AG09319 (cell line): ENCODE data around the gene ANO10.

ENCODE experiments used
- DNase-seq: peaks from one replicate; pipeline ENCODE4 v3.0.0-alpha.2; 2010; ENCODE audit warnings: low read depth; ENCODE audit errors: extremely low read depth
- TF ChIP-seq, protein P1 (sequence below): IDR thresholded peaks from 2 replicates; pipeline ENCODE4 v1.5.1; 2011; ENCODE audit warnings: low read depth, mild to moderate bottlenecking, inconsistent platforms, low read length, moderate library complexity

The ANO10 gene

GRCh38 chr3:43390255-43390588 is 231.6 kb downstream of the ANO10 start:
- TF ChIP-seq, protein P1, sequence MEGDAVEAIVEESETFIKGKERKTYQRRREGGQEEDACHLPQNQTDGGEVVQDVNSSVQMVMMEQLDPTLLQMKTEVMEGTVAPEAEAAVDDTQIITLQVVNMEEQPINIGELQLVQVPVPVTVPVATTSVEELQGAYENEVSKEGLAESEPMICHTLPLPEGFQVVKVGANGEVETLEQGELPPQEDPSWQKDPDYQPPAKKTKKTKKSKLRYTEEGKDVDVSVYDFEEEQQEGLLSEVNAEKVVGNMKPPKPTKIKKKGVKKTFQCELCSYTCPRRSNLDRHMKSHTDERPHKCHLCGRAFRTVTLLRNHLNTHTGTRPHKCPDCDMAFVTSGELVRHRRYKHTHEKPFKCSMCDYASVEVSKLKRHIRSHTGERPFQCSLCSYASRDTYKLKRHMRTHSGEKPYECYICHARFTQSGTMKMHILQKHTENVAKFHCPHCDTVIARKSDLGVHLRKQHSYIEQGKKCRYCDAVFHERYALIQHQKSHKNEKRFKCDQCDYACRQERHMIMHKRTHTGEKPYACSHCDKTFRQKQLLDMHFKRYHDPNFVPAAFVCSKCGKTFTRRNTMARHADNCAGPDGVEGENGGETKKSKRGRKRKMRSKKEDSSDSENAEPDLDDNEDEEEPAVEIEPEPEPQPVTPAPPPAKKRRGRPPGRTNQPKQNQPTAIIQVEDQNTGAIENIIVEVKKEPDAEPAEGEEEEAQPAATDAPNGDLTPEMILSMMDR, result no peak

DNA sequence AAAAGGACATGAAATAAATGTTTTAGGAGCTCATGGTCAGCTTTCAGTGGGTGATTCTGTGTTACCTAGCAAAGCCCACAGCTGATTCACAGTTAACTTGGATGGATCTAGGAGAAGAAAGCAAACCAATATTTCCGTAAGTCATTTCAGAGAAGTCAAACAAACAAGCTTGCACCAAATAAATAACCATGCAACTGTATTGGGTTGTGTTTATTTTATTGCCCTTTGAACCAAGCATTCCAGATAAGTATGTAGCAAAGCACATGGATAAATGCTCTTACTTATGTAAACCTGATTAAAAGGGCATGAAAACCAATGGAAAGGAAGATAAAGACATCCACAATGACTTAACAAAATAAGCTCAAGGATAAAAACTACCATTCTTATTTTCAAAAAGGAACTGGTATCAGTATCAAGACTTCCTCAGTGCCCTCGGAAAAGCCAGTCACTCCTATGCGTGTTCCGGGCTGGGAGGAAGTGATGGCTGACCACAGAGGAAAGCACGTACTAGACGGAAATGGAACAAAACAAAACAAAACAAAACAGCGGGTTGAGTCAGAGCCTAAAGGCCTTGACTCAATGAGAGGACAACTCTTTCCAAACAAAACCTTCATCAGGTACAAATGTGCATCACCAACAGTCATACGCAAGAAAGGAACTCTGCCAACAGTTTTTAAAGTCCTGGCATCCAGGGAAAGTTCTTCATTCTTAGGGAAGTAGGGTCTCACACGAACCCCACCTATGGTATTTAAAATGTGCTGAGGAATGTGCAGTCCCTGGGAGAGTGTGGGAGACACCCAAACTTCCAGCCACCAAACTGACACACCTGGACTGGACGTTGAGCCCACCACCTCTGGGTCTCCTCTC is 232.2 kb downstream of the ANO10 start:
- no peak for DNase-seq
- TF ChIP-seq, protein P1, result no peak

More at GRCh38 chr3:43390255-43390588, 231.6 kb downstream of the ANO10 start:
- no peak for DNase-seq

- TF ChIP-seq, protein P1, result no peak
- no peak for DNase-seq
Measured at GRCh38 chr3:43388915-43389314, 232.9 kb downstream of the ANO10 start.

DNA sequence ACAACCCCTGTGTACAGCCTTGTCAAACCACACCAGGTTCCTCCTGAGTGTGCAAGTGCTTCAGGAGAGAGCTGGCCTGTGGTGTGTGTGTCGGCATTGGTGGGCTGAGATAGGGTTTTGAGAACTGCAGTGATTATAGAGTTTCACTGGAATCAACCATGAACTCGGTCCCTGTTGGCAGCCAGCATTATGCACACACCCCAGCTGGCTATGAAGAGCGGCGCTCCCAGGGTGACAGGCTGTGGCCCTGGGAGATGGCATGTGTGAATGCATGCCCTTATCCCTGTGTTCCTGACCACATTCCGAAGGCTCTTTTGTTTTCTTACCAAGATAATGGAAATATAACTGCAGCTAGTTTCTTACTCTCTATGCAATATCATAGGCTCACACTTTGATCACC is 233.6 kb downstream of the ANO10 start:
- DNase-seq, result no peak
- TF ChIP-seq, protein P1, result no peak

- peak; percentile 12 for DNase-seq
- TF ChIP-seq, protein P1, result no peak
Measured at GRCh38 chr3:43379343-43379742, 242.5 kb downstream of the ANO10 start.

DNA sequence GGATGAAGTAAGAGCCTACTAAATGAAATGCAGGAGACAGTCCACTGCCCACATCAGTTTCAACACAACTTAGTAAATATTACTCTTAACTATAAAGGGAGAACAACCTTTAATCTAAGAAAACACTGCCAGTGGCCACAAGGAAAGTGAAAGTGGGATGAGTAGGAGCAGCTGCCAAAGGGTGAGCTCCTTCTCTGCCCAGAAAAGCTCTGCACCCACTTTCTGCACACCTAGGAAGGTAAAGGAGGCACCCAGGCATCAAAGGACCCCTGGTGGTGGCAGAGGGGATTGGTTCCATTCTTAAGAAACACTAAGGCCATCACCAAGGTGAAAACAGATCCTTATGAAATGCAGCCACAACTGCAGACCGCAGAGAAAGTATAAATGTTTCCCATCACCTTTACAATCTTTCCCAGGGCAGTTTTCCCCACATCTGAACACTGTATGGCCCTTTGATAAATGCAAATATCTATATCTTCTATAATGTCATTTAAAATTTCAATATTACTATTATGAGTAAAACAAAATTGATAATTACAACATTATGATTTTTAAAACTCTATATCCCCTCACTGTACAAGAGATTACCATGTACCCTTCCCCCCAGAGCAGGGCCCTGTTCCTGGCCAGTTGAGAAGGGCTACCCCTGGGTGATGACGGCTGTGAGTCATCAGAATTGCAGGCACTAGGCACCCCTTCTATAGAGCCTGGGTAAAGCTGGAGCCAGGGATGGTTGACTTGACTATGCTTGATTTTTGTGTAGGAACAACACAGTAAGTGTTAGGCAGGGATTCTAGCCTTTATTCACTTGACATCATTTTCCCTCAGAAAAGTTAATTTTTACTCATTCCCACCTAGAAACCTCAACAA is 243.5 kb downstream of the ANO10 start:
- TF ChIP-seq, protein P1, result peak; percentile 50

GRCh38 chr3:43373560-43373928 is 248.3 kb downstream of the ANO10 start:
- TF ChIP-seq, protein P1, result no peak
- DNase-seq, result no peak

More for the DNA sequence above, 243.5 kb downstream of the ANO10 start:
- DNase-seq, result no peak
